Mucosa of descending colon (tissue), 3 donors: ENCODE measurements around the gene HDAC4. TPM values are rescaled to one million over a fixed set of nuclear protein-coding genes. Genes with fewer than 3 reads are reported as not detected.
A peak's percentile ranks its signal among the peaks of the same experiment; 100 is the strongest.

Experiments used
- ATAC-seq: fragments of 200-7000 bp; cut with Tn5 transposase; one replicate; pipeline ENCODE4 v1.9.1; 2020; ENCODE audit warnings: mild to moderate bottlenecking, moderate library complexity
- DNase-seq, 3 donors: peaks; one replicate each; pipeline ENCODE4 v3.0.0-alpha.2; 2020
- H3K36me3 ChIP-seq: fragments of 200-600 bp; one replicate; pipeline ENCODE4 v1.8.0; 2021; ENCODE audit warnings: low read depth, mild to moderate bottlenecking
- H3K4me1 ChIP-seq: fragments of 200-600 bp; one replicate; pipeline ENCODE4 v1.8.0; 2021; ENCODE audit warnings: low read depth, mild to moderate bottlenecking
- H3K4me3 ChIP-seq: fragments of 200-600 bp; one replicate; pipeline ENCODE4 v1.8.0; 2021; ENCODE audit warnings: mild to moderate bottlenecking
- H3K9me3 ChIP-seq: fragments of 200-600 bp; one replicate; pipeline ENCODE4 v1.8.0; 2021; ENCODE audit warnings: mild to moderate bottlenecking
- CTCF ChIP-seq: fragments of 200-600 bp; IDR thresholded peaks from one replicate; pipeline ENCODE4 v1.8.0; 2022; ENCODE audit warnings: antibody characterized with exemption, mild to moderate bottlenecking
- intact Hi-C, 2 donors: fragments of 100-400 bp; cut with DNase I in 1 of 2; cut with micrococcal nuclease in 1 of 2; formaldehyde crosslinking; loops; one replicate each; pipeline versions ENCODE4 v1.11.0 to v1.11.1; 2022; cut with DNase I, micrococcal nuclease
- total RNA-seq, 3 donors: library from RNA; stranded (reverse); fragmentation: NEBNext Ultra II Directional in 2 of 3; extraction: Animal tissue kit (Norgen Biotek cat#: 25700) in 2 of 3; gene quantifications; one replicate each; pipeline versions ENCODE4 v1.2.1 to v1.2.4, GENCODE V29; 2021 to 2023
- donor health status: DM: no; HTN: no; CAD: no; lungs with moderate emphysema.
- donor health status: DM: no; HTN: no; CAD: no.
- donor health status: DM: no; HTN: yes; CAD: no.

The HDAC4 gene
- total RNA-seq, 3 donors from 2014 or later: 41.4 to 147 (median 44.0) TPM

- intact Hi-C loops: no loop called here
- no peaks in the 10 kb centered on the region for H3K9me3 ChIP-seq
- H3K4me1 ChIP-seq: no peaks in the 10 kb centered on the region
- DNase-seq (peak in 2 of 3 donors; percentile 21 to 41), ATAC-seq (peak; percentile 21)
- no peak overlapping the region for H3K4me3 ChIP-seq
- no peak for TF ChIP-seq CTCF
- no peaks in the 10 kb centered on the region for H3K36me3 ChIP-seq
Observed at GRCh38 chr2:239375278-239376061, 25.4 kb downstream of the HDAC4 start.

GRCh38 chr2:239374896-239375277, 25.9 kb downstream of the HDAC4 start:
- no peak for TF ChIP-seq CTCF
- intact Hi-C loops: no loop called here
- ATAC-seq (no peak), DNase-seq (peak in 2 of 3 donors; percentile 17 to 39)
- Histone ChIP-seq H3K9me3 (no peaks in the 10 kb centered on the region), H3K4me3 (no peak overlapping the region), H3K4me1 (no peaks in the 10 kb centered on the region), H3K36me3 (no peaks in the 10 kb centered on the region)

- no peak for ATAC-seq
- intact Hi-C loops: no loop called here
- Histone ChIP-seq H3K36me3 (no peaks in the 10 kb centered on the region), H3K9me3 (no peaks in the 10 kb centered on the region), H3K4me1 (no peaks in the 10 kb centered on the region), H3K4me3 (no peak overlapping the region)
- peak in 2 of 3 donors; percentile 7 to 33 for DNase-seq
- no peak for TF ChIP-seq CTCF
Observed at GRCh38 chr2:239372835-239373234, 28.0 kb downstream of the HDAC4 start.

GRCh38 chr2:239371726-239372686, 28.8 kb downstream of the HDAC4 start:
- intact Hi-C loops: no loop called here
- peak in 2 of 3 donors; percentile 16 to 44 for DNase-seq
- TF ChIP-seq CTCF: no peak

GRCh38 chr2:239370876-239371725, 29.7 kb downstream of the HDAC4 start:
- TF ChIP-seq CTCF: no peak
- Histone ChIP-seq H3K9me3 (no peaks in the 10 kb centered on the region), H3K4me3 (no peak overlapping the region), H3K4me1 (no peaks in the 10 kb centered on the region), H3K36me3 (no peaks in the 10 kb centered on the region)
- DNase-seq (peak in 2 of 3 donors; percentile 8 to 36), ATAC-seq (no peak)
- intact Hi-C loops: no loop called here

More at GRCh38 chr2:239371726-239372686, 28.8 kb downstream of the HDAC4 start:
- Histone ChIP-seq H3K4me3 (no peak overlapping the region), H3K4me1 (no peaks in the 10 kb centered on the region), H3K9me3 (no peaks in the 10 kb centered on the region), H3K36me3 (no peaks in the 10 kb centered on the region)
- ATAC-seq: no peak
